Stimulated activated CD4-positive, alpha-beta T cell treated with anti-CD3 and anti-CD28 coated beads, Interleukin-12 subunit alpha, Interleukin-12 subunit beta, amount 100 ng/mL, for 48 hours (primary cell): ENCODE measurements around the gene HDGFL2.
"Not testable (repeated sequence)": the region's sequence is repeated elsewhere in the genome, so short reads cannot be mapped to it uniquely, and the experiment has no call there.

Source experiments
- DNase-seq, 3 donors: peaks; one replicate each; pipeline ENCODE4 v3.0.0-alpha.2; 2020; ENCODE audit warnings: low read depth in 2 of 3, low spot score in 1 of 3

Gene HDGFL2

GRCh38 chr19:4529924-4530522 is 57.9 kb downstream of the HDGFL2 start:
- no peak for DNase-seq

- DNase-seq, result no peak
These were observed 59.6 kb downstream of the HDGFL2 start for GRCh38 chr19:4531562-4532165.

GRCh38 chr19:4533334-4533733 is 61.2 kb downstream of the HDGFL2 start:
- no peak for DNase-seq

GRCh38 chr19:4533835-4534424 is 61.8 kb downstream of the HDGFL2 start:
- DNase-seq, result no peak

- peak in 1 of 3 donors; percentile 33 for DNase-seq
These were observed 63.0 kb downstream of the HDGFL2 start, which contains the start of gene PLIN5 for GRCh38 chr19:4534836-4535658. Gene PLIN5 (minus strand): TSS chr19:4535224. CDS start chr19:4534074, 1,150 bp downstream.

- no peak for DNase-seq
These were observed 64.7 kb downstream of the HDGFL2 start for GRCh38 chr19:4536798-4537197.

GRCh38 chr19:4537953-4538600 is 66.0 kb downstream of the HDGFL2 start:
- DNase-seq, result no peak

- DNase-seq, result no peak
These were observed 66.5 kb downstream of the HDGFL2 start for GRCh38 chr19:4538601-4538954.

GRCh38 chr19:4539169-4539692 is 67.1 kb downstream of the HDGFL2 start:
- DNase-seq, result no peak

GRCh38 chr19:4539693-4540581 is 67.8 kb downstream of the HDGFL2 start, which contains the start of gene LRG1:
Gene LRG1 (minus strand): TSS chr19:4540036. CDS start chr19:4540013, 23 bp downstream.
- no peak for DNase-seq

GRCh38 chr19:4541114-4541805 is 69.2 kb downstream of the HDGFL2 start:
- no peak for DNase-seq

GRCh38 chr19:4541806-4542145 is 69.7 kb downstream of the HDGFL2 start:
- not testable (repeated sequence) for DNase-seq

- no peak for DNase-seq
These were observed 71.1 kb downstream of the HDGFL2 start for GRCh38 chr19:4542896-4543841.

GRCh38 chr19:4543842-4544647 is 71.9 kb downstream of the HDGFL2 start:
- no peak for DNase-seq

GRCh38 chr19:4547303-4548237 is 75.5 kb downstream of the HDGFL2 start:
- no peak for DNase-seq

- DNase-seq, result no peak
These were observed 76.1 kb downstream of the HDGFL2 start for GRCh38 chr19:4548238-4548584.

- DNase-seq, result no peak
These were observed 77.9 kb downstream of the HDGFL2 start for GRCh38 chr19:4550018-4550417.
